ENCODE results near the gene SPDYC.

Gene SPDYC

DNA sequence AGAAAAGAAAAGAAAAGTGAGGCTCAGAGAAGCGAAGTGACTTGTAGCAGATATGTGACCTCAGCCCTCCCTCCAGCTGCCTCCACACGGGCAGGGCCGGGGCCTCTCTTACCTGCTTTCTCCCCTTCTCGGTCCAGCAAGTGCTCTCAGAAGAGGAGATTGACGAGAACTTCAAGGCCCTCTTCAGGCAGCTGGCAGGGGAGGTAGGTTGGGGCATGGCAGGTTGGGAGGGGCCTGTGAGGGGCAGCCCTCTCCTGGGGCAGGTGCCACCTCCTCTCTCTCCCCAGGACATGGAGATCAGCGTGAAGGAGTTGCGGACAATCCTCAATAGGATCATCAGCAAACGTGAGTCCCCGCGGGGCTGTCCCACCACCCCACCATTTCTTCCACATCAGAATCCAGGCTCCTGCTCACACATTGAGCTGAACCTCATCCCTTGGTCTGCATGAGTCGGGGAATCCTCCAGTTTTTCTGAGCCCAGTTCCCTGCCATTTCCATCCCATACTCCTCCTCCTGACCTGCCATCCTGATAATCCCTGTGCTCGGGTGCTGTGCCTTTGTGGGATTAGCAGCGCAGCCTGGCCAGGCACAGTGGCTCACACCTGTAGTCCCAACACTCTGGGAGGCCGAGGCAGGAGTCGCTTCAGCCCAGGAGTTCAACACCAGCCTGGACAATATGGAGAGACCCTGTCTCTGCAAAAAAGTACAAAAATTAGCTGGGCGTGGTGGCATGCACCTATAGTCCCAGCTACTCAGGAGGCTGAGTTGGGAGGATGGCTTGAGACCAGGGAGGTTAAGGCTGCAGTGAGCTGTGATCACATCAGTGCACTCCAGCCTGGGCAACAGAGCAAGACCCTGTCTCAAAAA lies 38.1 kb downstream of the SPDYC start:
- in situ Hi-C loops (cut with HindIII; ENCODE audit: low pct_unique_long_range_greater_than_20kb, low sequenced_read_pairs): no loop called here
- no peak for TF ChIP-seq JUND (IDR thresholded peaks at IDR 0.05; ENCODE audit: low read depth)
- no peak for DNase-seq (ENCODE audit: low read depth in 1 of 2, low spot score in 1 of 2)

- in situ Hi-C loops (cut with HindIII; ENCODE audit: low pct_unique_long_range_greater_than_20kb, low sequenced_read_pairs): no loop called here
- TF ChIP-seq JUND (IDR thresholded peaks at IDR 0.05; ENCODE audit: low read depth): no peak
- no peak for DNase-seq (ENCODE audit: low read depth in 1 of 2, low spot score in 1 of 2)
Measured at GRCh38 chr11:65208785-65209710, 39.0 kb downstream of the SPDYC start.

DNA sequence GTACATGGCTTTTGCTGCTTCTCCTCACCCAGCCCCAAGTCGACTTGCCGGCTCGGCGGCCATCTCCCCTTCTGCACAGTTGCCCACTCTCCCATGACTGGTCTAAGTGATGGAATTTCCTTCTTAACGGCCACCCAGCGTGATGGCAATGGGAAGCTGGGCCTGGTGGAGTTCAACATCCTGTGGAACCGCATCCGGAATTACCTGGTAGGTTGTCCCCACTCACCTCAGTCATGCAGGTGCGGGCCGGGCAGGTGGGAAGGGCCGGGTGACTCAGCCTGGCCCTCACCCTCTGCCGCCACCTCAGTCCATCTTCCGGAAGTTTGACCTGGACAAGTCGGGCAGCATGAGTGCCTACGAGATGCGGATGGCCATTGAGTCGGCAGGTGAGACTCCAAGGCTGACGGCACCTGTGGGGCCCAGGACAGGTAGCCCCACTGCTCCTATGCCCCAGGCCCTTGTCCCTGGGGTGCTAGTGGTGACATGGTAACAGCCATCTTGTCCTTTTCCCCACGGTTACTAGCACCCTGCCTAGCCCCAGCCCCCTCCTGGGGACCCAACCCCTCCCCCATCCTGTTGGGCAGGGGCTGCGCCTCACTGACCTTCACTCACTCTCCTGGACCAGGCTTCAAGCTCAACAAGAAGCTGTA lies 39.8 kb downstream of the SPDYC start:
- no peak for DNase-seq (ENCODE audit: low read depth in 1 of 2, low spot score in 1 of 2)
- TF ChIP-seq JUND (IDR thresholded peaks at IDR 0.05; ENCODE audit: low read depth): no peak
- in situ Hi-C loops (cut with HindIII; ENCODE audit: low pct_unique_long_range_greater_than_20kb, low sequenced_read_pairs): no loop called here

DNA sequence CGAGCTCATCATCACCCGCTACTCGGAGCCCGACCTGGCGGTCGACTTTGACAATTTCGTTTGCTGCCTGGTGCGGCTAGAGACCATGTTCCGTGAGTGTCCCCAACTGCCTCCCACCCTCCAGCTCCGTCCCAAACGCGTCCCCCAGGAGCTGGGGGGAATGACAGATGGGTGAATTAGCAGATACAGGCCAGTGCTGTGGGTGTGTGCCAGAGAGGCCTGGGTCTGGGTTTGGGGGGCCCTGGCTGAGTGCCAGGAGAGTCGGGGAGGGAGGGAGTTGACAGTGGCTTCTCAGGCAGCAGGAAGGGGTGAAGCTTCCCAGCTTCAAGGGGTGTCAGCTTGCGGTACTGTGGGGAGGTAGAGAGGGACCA lies 40.3 kb downstream of the SPDYC start:
- no peak for DNase-seq (ENCODE audit: low read depth in 1 of 2, low spot score in 1 of 2)
- no peak for TF ChIP-seq JUND (IDR thresholded peaks at IDR 0.05; ENCODE audit: low read depth)
- in situ Hi-C loops (cut with HindIII; ENCODE audit: low pct_unique_long_range_greater_than_20kb, low sequenced_read_pairs): no loop called here

DNA sequence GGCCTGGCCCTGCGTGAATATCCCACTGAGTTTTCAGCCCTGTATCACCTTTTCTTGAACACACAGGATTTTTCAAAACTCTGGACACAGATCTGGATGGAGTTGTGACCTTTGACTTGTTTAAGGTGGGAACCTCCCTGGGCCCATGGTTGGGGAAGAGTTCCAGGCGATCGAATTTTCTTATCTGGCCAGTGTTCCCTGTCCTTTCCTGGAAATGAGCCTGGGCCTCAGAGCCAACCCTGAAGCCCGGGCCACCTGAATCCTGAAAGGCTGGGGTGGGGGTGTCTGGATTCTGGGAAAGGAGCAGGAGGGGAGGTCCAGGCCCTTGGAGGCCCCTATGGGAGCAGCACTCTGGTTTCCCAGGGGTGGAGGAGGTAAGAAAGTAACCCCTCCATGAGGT lies 40.7 kb downstream of the SPDYC start:
- no peak for TF ChIP-seq JUND (IDR thresholded peaks at IDR 0.05; ENCODE audit: low read depth)
- in situ Hi-C loops (cut with HindIII; ENCODE audit: low pct_unique_long_range_greater_than_20kb, low sequenced_read_pairs): no loop called here
- DNase-seq (ENCODE audit: low read depth in 1 of 2, low spot score in 1 of 2): no peak

- no peak for TF ChIP-seq JUND (IDR thresholded peaks at IDR 0.05; ENCODE audit: low read depth)
Measured at GRCh38 chr11:65211293-65212105, 41.5 kb downstream of the SPDYC start.

GRCh38 chr11:65212226-65212801 lies 42.3 kb downstream of the SPDYC start:
- no peak for DNase-seq (ENCODE audit: low read depth in 1 of 2, low spot score in 1 of 2)
- in situ Hi-C loops (cut with HindIII; ENCODE audit: low pct_unique_long_range_greater_than_20kb, low sequenced_read_pairs): no loop called here
- TF ChIP-seq JUND (IDR thresholded peaks at IDR 0.05; ENCODE audit: low read depth): no peak

More at GRCh38 chr11:65211293-65212105, 41.5 kb downstream of the SPDYC start:
- no peak for DNase-seq (ENCODE audit: low read depth in 1 of 2, low spot score in 1 of 2)
- in situ Hi-C loops (cut with HindIII; ENCODE audit: low pct_unique_long_range_greater_than_20kb, low sequenced_read_pairs): no loop called here

- no peak for DNase-seq (ENCODE audit: low read depth in 1 of 2, low spot score in 1 of 2)
- TF ChIP-seq JUND (IDR thresholded peaks at IDR 0.05; ENCODE audit: low read depth): no peak
- in situ Hi-C loops (cut with HindIII; ENCODE audit: low pct_unique_long_range_greater_than_20kb, low sequenced_read_pairs): no loop called here
Measured at GRCh38 chr11:65213322-65214211, 43.5 kb downstream of the SPDYC start.

DNA sequence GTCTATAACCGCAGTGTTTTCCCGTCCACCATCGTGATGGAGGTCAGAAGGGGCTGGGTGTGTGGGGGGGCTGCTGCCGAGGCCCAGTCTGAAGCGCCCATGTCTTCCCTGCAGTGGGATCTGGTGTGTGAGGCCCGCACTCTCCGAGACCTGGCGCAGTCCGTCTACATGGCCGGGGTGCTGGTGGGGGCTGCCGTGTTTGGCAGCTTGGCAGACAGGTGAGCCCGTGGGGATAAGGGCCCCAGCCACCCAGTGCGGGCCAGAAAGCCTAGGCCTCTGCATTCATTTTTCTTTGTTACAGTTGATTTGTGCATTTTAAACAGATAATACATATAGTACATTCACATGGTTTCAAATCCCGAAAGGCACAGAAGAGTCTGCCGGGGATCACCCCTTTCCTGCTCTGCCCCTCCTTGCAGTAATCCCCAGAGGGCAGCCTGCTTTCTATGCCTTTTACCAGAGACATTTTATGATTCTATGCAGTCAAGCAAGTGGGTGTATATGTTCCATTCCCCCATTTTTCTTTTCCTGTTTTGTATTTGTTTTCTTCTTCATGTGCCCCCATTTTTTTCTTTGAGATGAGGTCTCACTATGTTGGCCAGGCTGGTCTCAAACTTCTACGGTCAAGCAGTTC lies 44.3 kb downstream of the SPDYC start:
- no peak for TF ChIP-seq JUND (IDR thresholded peaks at IDR 0.05; ENCODE audit: low read depth)
- no peak for DNase-seq (ENCODE audit: low read depth in 1 of 2, low spot score in 1 of 2)
- in situ Hi-C loops (cut with HindIII; ENCODE audit: low pct_unique_long_range_greater_than_20kb, low sequenced_read_pairs): no loop called here

- in situ Hi-C loops (cut with HindIII; ENCODE audit: low pct_unique_long_range_greater_than_20kb, low sequenced_read_pairs): no loop called here
- DNase-seq (ENCODE audit: low read depth in 1 of 2, low spot score in 1 of 2): no peak
- TF ChIP-seq JUND (IDR thresholded peaks at IDR 0.05; ENCODE audit: low read depth): no peak
Measured at GRCh38 chr11:65215441-65216076, 45.5 kb downstream of the SPDYC start.
